DND-41 (cell line): ENCODE measurements around the gene TMEM185A.
"Not testable (repeated sequence)": the region's sequence is repeated elsewhere in the genome, so short reads cannot be mapped to it uniquely, and the experiment has no call there.

Source experiments
- CTCF ChIP-seq: IDR thresholded peaks from 2 replicates; pipeline ENCODE4 v1.5.1; 2012; ENCODE audit warnings: borderline replicate concordance, low read length, moderate library complexity, mild to moderate bottlenecking; ENCODE audit not compliant: poor library complexity, severe bottlenecking; ENCODE audit errors: extremely low read depth
- EZH2 ChIP-seq: IDR thresholded peaks from 3 replicates; pipeline ENCODE4 v1.6.1; 2012; ENCODE audit warnings: borderline replicate concordance, low read depth, mild to moderate bottlenecking, moderate library complexity, low read length, inconsistent platforms; ENCODE audit not compliant: severe bottlenecking

GRCh38 chrX:149626829-149627228 is 4.8 kb downstream of the TMEM185A start:
- not testable (repeated sequence) for TF ChIP-seq CTCF, EZH2
